HG03469 (cell line): ENCODE results near the gene OTOA.
"Not testable (repeated sequence)": the region's sequence is repeated elsewhere in the genome, so short reads cannot be mapped to it uniquely, and the experiment has no call there.

Source experiments
- ATAC-seq: cut with Tn5 transposase; IDR thresholded peaks from one replicate; pipeline ENCODE4 v1.9.1; 2021; ENCODE audit warnings: mild to moderate bottlenecking, moderate library complexity, moderate number of reproducible peaks; ENCODE audit not compliant: unreplicated experiment

OTOA gene

DNA sequence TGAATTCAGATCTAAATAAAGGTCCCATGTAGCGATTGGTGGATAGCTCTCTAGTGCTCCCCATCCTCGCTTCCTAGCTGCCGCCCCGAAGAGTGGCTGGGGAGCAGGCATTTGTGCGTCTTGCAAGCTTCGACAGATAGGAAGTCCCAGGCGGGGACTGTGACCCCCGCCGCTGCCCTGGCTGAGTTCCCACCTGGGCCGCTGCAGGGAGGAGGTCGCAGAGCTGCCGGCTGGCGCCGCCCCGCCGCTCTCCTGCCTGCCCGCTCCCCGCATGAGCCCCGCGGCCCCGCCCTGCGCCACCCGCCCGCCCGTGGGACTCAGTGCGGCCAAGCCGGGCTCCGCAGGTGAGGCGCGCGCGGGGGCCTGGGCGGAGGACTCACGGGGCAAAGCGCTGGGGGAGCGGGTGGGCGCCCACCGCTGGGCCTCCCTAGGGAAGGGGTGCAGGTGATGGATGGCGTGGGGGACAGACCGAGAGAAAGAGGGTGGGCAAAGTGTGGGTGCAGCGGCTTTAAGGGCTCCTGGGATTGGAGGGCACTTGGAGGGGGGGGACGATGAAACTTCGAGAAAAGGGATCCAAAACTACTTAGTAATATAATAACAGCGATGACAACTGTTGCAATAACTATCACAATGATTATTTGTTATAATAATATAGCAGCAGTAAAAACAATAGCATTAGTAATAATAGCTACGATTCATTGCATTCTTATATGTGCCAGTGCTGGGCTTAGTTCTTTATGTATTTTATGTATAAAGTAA is at the start of gene OTOA:
Gene OTOA (plus strand): TSS at position 80 of the 759 bp plus-strand sequence. CDS start 14,547 bp downstream, outside the sequence.
- ATAC-seq, result no peak

DNA sequence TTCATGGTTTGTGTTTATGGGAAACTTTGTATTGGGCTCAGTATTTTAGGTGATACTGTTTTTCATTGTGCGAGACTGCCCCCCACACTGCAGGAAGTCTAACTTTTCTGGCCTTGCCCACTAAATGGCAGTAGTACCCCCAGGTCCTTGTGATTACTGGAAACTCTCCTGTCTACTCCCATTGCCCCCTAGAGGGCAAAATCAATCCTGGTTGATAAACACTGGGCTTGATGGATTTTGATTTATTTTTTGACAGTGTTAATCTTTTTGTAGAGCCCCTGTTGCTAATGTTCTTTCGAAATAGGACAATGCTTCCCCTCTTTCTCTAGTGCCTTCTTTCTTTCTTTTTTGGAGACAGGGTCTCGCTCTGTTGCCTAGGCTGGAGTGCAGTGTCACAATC is 48.9 kb upstream of the OTOA start:
- no peak for ATAC-seq

DNA sequence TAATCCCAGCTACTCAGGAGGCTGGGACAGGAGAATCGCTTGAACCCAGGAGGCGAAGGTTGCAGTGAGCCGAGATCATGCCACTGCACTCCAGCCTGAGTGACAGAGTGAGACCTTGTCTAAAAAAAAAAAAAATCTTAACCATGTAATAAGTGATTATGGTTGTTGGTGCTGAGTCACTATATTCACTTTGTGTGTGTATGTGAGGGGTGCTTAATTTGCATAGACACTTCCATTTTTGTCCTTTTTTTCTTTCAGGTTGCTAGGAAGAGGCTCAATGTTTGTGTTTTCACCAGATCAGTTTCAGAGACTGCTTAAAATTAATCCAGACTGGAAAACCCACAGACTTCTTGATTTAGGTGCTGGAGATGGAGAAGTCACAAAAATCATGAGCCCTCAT is 46.2 kb upstream of the OTOA start:
- ATAC-seq, result no peak

DNA sequence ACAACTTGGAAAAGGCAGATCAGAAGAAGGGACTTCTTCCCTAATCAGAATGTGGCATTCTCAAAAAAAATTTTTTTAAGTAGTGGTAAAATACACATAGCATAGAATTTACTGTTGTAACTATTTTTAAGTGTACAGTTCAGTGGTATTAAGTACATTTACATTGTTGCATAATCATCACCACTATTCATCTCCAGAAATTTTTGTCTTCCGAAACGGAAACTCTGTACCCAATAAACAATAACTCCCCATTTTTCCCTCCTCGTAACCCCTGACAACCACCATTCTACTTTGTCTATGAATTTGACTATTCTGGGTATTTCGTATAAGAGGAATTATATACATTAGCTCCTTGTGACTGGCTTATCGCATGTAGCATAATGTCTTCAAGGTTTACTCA is 45.5 kb upstream of the OTOA start:
- no peak for ATAC-seq

DNA sequence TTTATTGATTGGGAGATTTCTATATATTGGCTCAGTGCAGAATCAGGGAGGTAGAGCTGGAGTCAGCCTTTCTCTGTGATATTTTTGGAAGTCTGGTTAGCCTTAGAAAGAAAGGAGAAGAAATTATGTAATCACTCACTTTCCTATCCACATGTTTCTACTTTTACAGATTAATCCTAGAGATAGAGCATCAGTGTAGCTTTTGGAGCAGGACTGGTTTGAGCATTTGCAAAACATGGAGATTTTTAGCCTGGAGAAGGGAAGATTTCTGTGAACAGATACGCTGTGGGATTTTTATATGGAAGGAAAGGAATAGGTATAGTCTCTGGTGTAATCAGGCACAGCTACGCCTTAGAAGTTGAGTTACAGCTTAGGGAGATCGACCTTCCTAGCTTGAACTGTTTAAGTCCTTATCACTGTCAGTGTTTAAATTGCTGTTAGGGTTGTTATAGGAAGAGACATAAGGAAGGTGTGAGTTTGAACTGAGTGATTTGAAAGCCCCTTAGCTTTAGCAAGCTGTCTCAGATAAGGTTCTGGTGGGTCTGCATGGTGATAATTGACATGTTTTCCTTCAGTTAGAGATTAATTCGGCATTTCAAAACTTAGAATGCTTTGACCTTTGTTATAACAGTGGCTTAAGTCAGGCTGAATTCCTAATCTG is 43.9 kb upstream of the OTOA start:
- ATAC-seq, result no peak

DNA sequence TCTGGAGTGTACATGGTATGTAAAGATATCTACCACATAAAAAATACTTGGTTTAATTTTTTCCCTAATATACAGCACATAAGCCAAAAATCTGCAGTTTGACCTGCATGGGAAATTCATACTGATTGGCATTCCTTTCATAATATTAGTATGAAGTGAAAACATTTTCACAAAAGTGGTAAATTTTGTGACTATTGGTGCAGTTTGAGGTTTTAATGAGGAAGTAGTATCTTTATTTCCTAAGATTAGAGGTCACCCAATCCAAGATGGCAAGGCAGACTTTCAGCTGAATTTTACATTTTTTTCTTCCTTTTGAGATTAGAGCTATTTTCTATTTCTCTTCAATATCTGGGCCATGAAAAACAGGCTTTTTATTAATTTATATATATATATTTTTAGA is 43.2 kb upstream of the OTOA start:
- ATAC-seq, result no peak

DNA sequence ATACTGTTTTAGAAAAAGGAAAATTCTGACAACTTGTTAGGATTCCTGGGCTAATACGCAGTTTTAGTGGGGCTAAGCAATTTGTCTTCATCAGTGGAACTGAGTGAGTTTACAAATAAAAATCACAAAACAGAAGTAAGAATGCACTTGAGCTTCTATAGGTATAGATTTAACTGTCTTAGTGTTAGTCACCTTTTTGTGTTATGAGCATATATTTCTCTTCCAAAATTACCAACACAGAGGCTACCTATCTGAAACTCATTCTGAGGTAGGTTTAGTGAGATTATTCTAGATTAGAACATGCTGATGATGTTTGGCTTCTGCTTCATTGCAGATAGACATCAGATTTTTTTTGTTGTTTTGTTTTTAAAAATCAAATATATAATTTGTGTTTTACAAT is 41.2 kb upstream of the OTOA start:
- no peak for ATAC-seq

DNA sequence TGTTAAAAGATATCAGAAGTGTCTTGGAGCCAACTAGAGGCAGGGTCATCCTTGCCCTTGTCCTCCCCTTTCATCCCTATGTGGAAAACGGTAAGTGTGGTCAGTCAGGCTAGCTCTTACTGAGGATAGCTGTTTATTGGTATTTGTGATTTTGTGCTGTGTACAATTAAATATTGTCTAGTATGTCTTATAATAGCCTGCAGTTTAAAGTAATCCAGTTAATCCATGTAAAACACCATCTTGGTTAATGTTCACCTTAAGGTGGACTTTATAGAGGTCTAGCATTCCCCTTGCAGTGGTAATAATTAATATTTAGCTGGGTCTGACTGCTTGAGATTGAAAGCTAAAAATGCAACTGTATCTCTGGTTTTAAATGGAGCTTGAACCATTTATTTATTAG is 38.7 kb upstream of the OTOA start:
- ATAC-seq, result no peak

DNA sequence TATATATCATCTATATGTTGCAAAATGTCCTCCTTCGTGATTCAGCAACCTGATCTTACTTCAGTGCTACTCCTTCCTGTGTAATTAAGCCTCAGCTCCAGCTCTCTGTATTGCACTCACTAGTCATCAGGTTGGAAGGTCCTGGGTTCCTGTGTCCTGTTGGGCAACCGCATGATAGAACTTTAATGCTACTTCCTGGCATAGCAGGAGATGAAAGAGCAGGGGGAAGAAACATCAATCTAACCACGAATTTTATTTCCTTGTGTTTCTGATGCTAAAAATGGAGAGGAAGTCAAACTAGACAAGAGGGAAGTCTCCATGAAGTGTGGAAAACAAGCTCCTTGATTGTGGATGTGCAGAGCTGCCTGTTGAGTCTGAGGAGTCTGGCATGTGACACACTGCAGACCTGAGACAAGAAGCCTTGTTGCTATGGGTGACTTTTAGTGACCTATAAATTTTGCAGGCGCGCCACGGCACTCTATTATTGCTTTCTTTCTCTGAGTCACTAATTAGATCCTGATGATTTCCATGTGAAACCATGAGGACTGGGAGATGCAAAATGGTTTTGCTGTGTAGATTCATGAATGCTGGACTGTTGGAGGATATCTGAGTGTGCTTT is 37.0 kb upstream of the OTOA start:
- ATAC-seq, result no peak

DNA sequence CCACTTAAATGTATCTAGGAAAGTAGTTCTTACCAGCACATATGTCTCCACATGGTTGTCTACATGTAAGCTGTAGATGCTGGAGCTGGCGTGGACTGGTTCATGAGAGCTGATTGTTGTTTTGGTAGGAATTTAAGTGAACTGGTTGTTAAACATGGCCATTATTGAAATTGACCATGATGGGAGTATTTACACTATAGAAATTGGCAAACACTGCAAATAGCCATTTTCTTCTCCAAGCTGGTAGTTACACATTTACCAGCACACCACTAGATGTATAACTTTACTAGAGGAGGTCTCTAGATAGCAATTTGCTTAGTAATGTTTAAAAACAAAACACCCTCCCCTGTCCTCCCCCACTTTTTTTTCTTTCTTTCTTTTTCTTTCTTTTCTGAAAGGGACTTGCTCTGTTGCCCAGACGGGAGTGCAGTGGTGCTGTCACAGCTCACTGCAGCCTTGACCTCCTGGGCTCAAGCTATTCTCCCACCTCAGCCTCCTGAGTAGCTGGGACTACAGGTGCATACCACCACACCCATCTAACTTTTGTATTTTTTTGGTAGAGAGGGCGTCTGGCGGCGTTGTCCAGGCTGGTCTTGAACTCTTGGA is 35.5 kb upstream of the OTOA start:
- no peak for ATAC-seq

DNA sequence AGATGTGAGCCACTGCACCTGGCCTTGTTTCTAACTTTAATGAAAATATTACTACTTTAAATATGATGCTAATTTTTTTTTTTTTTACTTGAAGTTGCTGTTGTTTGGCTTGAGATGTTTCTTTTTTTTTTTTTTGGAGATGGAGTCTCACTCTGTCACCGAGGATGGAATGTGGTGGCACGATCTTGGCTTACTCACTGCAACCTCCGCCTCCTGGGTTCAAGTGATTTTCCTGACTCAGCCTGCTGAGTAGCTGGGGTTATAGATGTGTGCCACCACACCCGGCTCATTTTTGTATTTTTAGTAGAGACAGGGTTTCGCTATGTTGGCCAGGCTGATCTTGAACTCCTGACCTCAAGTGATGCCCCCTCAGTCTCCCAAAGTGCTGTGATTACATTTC is 35.0 kb upstream of the OTOA start:
- ATAC-seq, result no peak

DNA sequence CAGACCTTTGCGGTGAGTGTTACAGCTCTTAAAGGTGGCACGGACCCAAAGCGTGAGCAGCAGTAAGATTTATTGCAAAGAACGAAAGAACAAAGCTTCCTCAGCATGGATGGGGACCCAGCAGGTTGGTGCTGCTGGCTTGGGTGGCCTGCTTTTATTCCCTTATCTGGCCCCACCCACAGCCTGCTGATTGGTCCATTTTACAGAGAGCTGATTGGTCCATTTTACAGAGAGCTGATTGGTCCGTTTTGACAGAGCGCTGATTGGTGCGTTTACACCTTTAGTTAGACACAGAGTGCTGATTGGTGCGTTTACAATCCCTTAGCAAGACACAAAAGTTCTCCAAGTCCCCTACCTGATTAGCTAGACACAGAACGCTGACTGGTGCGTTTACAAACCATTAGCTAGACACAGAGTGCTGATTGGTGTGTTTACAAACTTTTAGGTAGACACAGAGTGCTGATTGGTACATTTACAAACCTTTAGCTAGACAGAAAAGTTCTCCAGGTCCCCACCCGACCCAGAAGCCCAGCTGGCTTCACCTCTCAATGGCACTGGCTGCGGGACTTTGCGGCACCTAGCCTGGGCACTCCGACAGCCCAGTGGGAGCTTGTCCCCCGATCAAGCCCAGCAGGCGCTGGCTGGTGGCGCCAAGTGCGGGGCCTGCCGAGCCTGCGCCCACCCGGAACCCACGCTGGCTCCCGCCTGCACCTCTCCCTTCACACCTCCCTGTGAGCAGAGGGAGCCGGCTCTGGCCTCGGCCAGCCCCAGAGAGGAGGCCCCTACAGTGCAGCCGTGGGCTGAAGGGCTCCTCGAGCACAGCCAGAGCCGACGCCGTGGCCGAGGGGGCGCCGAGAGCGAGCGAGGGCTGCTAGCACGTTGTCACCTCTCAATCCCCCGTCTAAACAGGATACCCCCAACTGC is 33.9 kb upstream of the OTOA start:
- not testable (repeated sequence) for ATAC-seq

DNA sequence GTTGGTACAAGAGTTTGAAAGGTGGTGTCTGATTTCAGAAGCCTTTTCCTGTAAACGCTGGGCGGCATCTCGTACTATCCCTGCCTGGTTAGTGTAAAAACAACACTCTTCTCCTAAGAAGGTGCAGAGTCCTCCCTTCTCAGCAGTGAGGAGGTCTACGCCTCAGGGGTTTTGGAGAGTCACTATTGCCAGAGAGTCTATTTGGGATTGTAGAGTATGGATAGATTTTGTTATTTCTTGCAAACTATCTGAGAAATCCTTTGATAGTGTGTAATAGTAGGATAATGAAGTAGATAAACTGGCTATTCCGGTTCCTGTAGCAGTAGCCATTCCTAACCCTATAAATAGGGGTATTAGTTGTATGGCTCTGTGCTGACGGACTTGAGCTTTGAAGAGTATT is 32.9 kb upstream of the OTOA start:
- ATAC-seq, result not testable (repeated sequence)

DNA sequence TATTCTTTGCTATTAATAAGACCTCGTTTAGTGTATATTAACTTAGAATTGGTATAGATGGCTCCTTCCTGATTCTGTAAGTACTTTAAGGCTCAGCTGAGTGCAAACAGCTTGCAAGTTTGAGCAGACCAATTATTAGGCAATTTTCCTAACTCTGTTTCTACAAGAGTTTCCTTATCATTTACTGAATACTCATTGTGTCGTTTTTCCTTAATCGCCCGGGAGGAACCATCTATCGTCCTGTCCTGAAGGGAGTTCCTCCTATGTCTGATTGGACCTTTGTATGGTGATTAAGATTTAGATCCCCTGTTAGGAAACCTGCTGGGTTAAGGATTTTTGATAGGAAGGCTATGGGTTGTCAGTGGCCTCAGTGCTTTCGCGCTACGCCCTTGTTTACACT is 32.4 kb upstream of the OTOA start:
- ATAC-seq, result not testable (repeated sequence)

DNA sequence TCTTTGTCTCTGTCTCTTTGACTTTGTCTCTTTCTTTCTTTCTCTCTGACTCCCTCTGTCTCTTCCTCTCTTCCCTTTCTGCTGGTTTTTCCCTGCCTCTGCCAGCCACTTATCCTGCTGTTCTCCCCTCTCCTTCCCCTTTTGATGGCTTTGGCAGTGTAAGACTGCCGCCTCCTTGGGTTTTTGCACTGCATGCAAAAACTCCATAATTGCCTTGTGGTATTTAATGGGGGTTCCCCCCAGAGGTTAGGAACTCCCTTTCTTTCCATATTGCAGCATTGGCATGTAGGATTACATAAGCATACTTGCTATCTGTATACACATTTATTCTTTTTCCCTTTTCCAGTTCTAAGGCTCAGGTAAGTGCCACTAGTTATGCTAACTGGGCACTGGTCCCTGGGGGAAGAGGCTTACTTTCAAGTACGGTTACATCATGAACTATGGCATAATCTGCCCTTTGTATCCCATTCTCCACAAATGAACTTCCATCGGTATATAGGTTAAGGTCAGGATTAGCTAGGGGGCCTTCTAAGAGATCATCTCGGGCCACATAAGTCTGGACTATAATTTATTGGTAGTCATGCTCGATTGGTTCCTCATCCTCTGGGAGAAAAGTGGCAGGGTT is 31.7 kb upstream of the OTOA start:
- ATAC-seq, result not testable (repeated sequence)

DNA sequence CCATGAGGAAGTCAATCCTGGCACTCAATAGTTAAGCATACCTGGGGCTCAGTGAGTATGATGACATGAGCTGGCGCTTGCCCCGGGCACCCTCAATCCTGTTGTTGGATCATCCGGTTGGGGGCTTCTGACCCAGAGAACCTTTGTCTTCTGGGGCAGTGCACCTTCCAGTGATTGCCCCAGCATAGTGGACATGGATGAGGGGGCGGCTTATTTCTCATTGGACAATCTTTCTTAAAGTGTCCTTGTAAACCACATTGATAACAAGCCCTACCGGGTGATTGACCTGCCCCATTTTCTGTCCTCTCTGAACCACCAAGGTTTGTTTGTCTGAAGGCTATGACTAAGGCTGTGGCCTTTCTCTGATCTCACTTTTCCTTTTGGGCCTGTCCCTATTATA is 29.6 kb upstream of the OTOA start:
- ATAC-seq, result no peak

DNA sequence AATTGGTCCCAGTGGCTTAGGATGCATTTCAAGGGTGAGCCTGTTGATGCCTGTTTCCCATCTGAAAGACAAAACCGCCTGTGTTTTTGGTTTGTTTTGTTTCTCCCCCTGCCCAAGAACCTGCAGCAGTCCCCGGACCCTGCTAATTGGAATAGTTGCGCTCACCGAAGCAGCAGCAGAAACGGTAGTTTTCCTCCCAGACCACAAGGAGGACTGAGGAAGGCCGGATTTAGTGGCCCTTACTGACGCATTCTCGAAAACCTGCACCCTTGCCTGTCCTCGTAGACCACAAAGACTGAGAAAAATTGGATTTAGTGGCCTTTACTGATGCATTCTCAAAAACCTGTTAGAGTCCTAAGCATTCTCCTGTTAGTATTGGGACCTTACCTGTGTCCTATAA is 28.1 kb upstream of the OTOA start:
- not testable (repeated sequence) for ATAC-seq

DNA sequence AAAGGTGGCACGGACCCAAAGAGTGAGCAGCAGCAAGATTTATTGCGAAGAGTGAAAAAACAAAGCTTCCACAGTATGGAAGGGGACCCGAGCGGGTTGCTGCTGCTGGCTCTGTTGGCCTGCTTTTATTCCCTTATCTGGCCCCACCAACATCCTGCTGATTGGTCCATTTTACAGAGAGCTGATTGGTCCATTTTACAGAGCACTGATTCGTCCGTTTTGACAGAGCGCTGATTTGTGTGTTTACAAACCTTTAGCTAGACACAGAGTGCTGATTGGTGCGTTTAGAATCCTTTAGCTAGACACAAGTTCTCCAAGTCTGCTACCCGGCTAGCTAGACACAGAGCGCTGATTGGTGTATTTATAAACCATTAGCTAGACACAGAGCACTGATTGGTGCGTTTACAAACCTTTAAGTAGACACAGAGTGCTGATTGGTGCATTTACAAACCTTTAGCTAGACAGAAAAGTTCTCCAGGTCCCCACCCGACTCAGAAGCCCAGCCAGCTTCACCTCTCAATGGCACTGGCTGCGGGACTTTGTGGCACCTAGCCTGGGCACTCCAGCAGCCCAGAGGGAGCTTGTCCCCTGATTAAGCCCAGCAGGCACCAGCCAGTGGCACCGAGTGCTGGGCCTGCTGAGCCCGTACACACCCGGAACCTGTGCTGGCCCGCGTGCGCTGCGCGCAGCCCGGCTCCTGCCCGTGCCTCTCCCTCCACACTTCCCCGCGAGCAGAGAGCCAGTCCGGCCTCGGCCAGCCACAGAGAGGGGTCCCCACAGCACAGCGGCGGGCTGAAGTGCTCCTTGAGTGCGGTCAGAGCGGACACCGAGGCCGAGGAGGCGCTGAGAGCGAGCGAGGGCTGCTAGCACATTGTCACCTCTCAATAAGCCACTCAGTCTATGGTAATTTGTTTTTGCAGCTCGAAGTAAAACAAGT is 26.5 kb upstream of the OTOA start:
- ATAC-seq, result no peak

DNA sequence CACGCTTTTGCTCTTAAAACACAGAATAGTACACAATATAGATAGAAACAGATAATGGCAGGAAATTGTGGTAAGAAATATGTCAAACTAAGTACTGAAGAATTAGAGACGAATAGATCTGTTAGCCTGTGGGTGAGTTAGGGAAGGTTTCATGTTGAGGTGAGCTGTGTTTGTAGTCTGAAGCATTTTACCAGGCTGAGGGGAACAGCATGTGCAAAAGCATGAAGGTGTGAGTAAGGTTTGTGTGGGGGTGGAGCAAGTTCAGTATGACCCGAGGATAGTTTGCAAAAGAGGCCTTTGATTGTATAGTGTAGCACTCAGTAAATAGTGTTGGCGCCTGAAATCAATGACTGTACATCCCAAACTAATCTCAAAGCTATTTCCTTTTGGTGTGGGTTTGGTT is 25.2 kb upstream of the OTOA start:
- ATAC-seq, result no peak
